H7 (cell line): ENCODE results near the gene TMBIM4. TPM values are rescaled to one million over a fixed set of nuclear protein-coding genes. Genes with fewer than 3 reads are reported as not detected.
"Not testable (repeated sequence)": the region's sequence is repeated elsewhere in the genome, so short reads cannot be mapped to it uniquely, and the experiment has no call there.

Experiments
- DNase-seq: peaks from one replicate; pipeline ENCODE4 v3.0.0; 2012
- H3K27me3 ChIP-seq: 2 replicates; pipeline ENCODE4 v1.6.0; 2011; ENCODE audit warnings: mild to moderate bottlenecking, low read length; ENCODE audit not compliant: control insufficient read depth, insufficient read depth
- H3K36me3 ChIP-seq: replicated peaks from 2 replicates; pipeline ENCODE4 v1.5.1; 2011; ENCODE audit warnings: low read length; ENCODE audit not compliant: control insufficient read depth, insufficient read depth
- H3K4me3 ChIP-seq: 2 replicates; pipeline ENCODE4 v1.5.1; 2011; ENCODE audit warnings: low read depth, mild to moderate bottlenecking, control low read depth, low read length, moderate library complexity; ENCODE audit not compliant: insufficient read depth
- total RNA-seq: library from RNA; depleted of rRNA; stranded (reverse); fragments of >200 nt; shearing (Covaris generic); gene quantifications from 2 replicates; pipeline ENCODE4 v1.2.3, GENCODE V29; 2014; rRNA removed

The TMBIM4 gene
- 0.07 TPM in 1 of 2 replicates, not detected in the other for total RNA-seq

GRCh38 chr12:66169221-66170170, at the start of gene TMBIM4:
TMBIM4 (minus strand) TSS chr12:66169996; CDS start chr12:66169951, 45 bp downstream.
- DNase-seq = peak; percentile 86
- H3K36me3 ChIP-seq = no peaks in the 10 kb centered on the region
- H3K27me3 ChIP-seq = no peaks in the 10 kb centered on the region
- H3K4me3 ChIP-seq = peak within 1 kb of the TSS; percentile 40; the same call in 1 of the 2 replicates

DNA sequence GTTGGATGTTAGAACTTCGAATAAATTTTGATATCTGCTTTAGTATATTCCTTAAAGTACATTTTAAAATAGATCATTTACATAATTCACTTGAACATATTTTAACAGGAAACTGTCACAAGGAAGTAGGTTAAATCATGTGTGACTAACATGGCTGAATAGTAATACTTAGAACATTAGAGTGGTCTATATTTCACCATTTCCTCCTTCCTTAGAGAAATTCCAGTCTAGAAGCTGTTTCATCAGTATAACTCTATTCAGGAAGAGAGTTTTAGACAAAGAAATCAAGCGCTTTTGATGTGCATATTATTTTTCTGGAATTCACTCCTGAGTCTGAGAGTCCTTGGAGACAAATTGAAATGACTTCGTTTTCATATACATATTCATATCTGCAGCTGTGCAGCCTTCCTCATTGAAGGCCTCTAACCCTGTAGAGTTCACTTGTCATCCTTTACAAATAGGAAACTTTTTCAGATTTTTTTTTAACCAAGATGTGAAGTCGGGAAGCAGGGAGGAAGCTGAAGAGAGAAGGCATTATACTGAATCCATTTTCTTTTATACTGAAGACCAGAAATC, 47.6 kb upstream of the TMBIM4 start:
- no peak for DNase-seq
- H3K36me3 ChIP-seq = no peaks in the 10 kb centered on the region
- no peaks in the 10 kb centered on the region for H3K27me3 ChIP-seq
- no peak overlapping the region for H3K4me3 ChIP-seq

DNA sequence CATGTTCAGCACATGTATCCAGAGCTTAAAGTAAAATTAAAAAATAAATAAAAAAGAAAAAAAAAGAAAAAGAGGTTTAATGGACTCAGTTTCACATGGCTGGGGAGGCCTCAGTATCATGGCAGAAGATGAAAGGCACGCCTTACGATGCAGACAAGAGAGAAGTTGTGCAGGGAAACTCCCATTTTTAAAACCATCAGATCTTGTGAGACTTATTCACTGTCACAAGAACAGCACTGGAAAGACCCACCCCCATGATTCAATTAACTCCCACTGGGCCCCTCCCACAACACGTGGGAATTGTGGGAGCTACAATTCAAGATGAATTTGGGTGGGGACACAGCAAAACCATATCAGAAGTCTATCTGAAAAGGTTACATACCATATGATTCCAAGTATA, 43.2 kb upstream of the TMBIM4 start:
- not testable (repeated sequence) for H3K27me3 ChIP-seq, H3K4me3 ChIP-seq, H3K36me3 ChIP-seq

GRCh38 chr12:66211573-66211972, 41.8 kb upstream of the TMBIM4 start:
- H3K4me3 ChIP-seq, H3K36me3 ChIP-seq, DNase-seq, H3K27me3 ChIP-seq: not testable (repeated sequence)

More for the DNA sequence above, 43.2 kb upstream of the TMBIM4 start:
- DNase-seq = not testable (repeated sequence)

DNA sequence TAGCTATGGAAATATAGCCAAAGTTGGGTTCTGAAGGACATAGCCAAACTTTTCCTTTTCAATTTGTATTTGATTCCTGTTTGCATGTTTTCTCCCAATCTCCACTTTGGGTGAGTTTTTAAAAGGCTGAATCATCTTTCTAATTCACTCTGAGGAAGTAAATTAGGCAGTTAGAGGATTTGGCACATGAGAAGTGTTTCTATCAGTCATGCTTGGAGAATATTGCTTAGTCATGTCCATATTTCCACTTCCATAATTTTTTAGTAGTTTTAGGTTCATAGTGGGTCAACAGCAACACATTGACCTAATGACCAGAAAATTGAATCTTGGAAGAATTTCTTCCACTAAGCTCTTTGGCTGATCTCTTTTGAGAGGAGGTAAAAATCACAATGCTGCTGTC, 41.0 kb upstream of the TMBIM4 start:
- H3K36me3 ChIP-seq = no peaks in the 10 kb centered on the region
- H3K4me3 ChIP-seq = no peak overlapping the region
- DNase-seq = no peak
- H3K27me3 ChIP-seq = no peaks in the 10 kb centered on the region

DNA sequence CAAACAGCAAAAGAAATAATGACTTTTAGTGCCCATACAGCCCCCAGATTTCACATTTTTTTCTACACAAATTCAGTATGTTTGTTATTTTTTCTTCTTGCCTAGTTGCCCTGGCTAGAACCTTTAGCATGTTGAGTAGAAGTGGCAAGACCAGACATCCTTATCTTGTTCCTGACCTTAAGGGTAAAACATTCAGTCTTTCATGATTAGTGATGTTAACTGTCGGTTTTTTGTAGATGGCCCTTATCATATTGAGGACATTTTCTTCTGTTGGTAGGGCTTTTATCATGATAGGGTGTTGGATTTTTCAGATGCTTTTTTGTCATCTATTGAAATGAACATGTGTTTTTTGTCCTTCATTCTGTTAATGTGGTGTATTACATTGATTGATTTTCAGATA, 36.3 kb upstream of the TMBIM4 start:
- no peak overlapping the region for H3K4me3 ChIP-seq
- DNase-seq = no peak
- no peaks in the 10 kb centered on the region for H3K36me3 ChIP-seq
- no peaks in the 10 kb centered on the region for H3K27me3 ChIP-seq

DNA sequence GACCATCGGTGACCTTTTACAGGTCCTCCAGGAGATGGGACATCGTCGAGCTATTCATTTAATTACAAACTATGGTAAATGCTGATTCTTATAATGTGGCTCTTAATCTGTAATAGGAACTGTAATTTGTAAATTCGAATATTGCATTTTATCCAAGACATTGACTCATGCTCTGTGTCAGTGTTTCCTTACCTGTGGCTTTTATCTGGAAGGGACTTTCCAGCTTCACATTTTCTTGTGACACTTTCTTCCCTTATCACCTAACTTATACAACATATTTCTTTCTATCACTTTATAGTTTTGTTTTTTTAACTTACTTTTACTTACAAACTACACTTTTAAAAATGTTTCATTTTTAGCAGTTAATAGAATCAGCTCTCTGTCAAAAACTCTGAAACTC, 34.0 kb upstream of the TMBIM4 start:
- Histone ChIP-seq H3K27me3 (no peaks in the 10 kb centered on the region), H3K36me3 (no peaks in the 10 kb centered on the region), H3K4me3 (no peak overlapping the region)
- no peak for DNase-seq

DNA sequence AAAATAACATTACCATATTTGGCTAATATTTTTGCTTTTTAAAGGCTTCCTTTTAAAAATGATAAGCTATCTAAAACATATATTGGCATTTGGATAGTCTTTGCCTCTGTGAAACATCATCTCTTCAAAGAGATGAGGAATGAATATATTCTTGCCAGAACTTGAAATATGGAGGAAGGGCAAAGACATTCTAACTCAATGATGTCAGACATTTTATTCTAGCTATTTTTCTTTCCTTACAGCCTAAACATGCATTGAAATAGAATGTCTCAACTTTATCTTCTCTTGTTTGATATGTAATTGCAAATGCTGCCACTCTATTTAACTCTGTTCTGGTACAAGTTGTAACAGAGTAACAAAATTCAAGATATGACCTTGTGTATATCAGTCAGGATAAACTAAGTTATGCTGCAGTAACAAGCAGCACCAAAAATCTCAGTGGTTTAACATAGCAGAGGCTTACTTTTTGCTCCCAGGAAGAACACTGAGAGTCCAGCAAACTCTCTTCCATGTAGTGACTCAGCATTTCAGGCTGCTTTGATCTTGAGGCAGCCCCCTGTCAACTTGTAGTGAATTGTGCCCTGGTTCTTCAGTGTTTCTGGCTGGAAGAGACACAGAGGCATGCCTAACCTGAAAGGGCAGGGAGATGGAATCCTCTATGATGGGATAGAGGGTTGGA, 30.2 kb upstream of the TMBIM4 start:
- Histone ChIP-seq H3K36me3 (no peaks in the 10 kb centered on the region), H3K4me3 (no peak overlapping the region), H3K27me3 (no peaks in the 10 kb centered on the region)
- DNase-seq = no peak

- no peaks in the 10 kb centered on the region for H3K36me3 ChIP-seq
- no peaks in the 10 kb centered on the region for H3K27me3 ChIP-seq
- no peak for DNase-seq
- H3K4me3 ChIP-seq = no peak overlapping the region
These were observed 29.3 kb upstream of the TMBIM4 start for GRCh38 chr12:66199141-66199540.

DNA sequence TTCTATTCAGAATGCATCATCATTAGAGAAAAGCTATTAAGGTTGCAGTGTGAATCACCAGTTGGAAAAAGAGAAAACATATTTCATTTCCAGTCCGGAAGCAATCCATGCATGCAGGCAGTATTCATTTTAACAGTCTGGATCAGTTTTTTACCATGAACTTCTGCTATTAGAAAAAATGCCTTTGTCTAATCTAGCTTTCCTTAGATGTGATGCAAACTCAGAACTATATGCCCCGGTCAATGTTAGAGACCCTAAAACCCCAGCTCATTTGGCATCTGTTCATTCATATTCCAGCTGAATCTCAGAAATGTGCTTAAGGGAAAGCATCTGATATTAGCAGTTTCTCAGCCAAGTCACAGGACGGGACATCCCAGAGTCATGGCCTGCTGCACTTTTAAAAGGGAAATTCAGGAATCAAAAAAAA, 27.7 kb upstream of the TMBIM4 start:
- Histone ChIP-seq H3K36me3 (no peaks in the 10 kb centered on the region), H3K27me3 (no peaks in the 10 kb centered on the region), H3K4me3 (no peak overlapping the region)
- no peak for DNase-seq

GRCh38 chr12:66196806-66197205, 27.0 kb upstream of the TMBIM4 start:
- Histone ChIP-seq H3K36me3 (no peaks in the 10 kb centered on the region), H3K4me3 (no peak overlapping the region), H3K27me3 (peaks cover under 1% of the 10 kb centered on the region; the same call in 1 of the 2 replicates)
- no peak for DNase-seq

DNA sequence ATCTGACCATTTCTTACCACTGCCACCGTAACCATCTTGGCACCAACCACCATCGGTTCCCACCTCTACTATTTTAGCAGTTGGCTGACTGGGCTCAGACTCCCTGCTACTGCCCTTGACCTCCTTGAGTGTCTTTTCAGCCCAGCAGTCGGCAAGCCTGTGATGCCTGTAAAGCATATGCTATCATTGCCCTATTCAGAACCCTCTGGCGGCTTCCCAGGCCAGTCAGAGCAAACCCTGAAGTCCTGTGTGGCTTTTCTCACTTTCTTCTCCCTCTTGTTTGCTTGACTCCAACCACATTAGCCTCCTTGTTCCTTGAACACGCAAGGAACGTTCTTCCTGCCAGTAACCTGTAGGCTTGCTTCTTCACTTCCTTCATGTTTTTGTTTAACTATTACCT, 25.4 kb upstream of the TMBIM4 start:
- no peak for DNase-seq
- peaks cover 7% of the 10 kb centered on the region for H3K27me3 ChIP-seq

GRCh38 chr12:66194122-66194521, 24.3 kb upstream of the TMBIM4 start:
- no peaks in the 10 kb centered on the region for H3K36me3 ChIP-seq
- DNase-seq = no peak
- peaks cover 17% of the 10 kb centered on the region for H3K27me3 ChIP-seq
- no peak overlapping the region for H3K4me3 ChIP-seq

More for the DNA sequence above, 25.4 kb upstream of the TMBIM4 start:
- H3K4me3 ChIP-seq = no peak overlapping the region
- H3K36me3 ChIP-seq = no peaks in the 10 kb centered on the region

- DNase-seq = no peak
- Histone ChIP-seq H3K36me3 (no peaks in the 10 kb centered on the region), H3K27me3 (peaks cover 36% of the 10 kb centered on the region), H3K4me3 (no peak overlapping the region)
These were observed 21.8 kb upstream of the TMBIM4 start for GRCh38 chr12:66191547-66192126.
